Colonic mucosa (tissue), 4 donors: ENCODE results near the gene TUBB1. TPM values are rescaled to one million over a fixed set of nuclear protein-coding genes. Genes with fewer than 3 reads are reported as not detected.

ENCODE experiments used
- DNase-seq: peaks from one replicate; pipeline ENCODE4 v3.0.0-alpha.2; 2020
- H3K27ac ChIP-seq: fragments of 200-600 bp; one replicate; pipeline ENCODE4 v1.8.0; 2021
- H3K27me3 ChIP-seq: fragments of 200-600 bp; one replicate; pipeline ENCODE4 v1.8.0; 2021
- H3K36me3 ChIP-seq: fragments of 200-600 bp; one replicate; pipeline ENCODE4 v1.8.0; 2021
- H3K4me1 ChIP-seq: fragments of 200-600 bp; one replicate; pipeline ENCODE4 v1.8.0; 2021; ENCODE audit warnings: mild to moderate bottlenecking
- H3K4me3 ChIP-seq: fragments of 200-600 bp; one replicate; pipeline ENCODE4 v1.8.0; 2021
- H3K9ac ChIP-seq, 2 donors: one replicate each; pipeline ENCODE4 v1.7.0; 2013; ENCODE audit warnings: control low read depth in 2 of 2, low read depth in 2 of 2, low read length in 2 of 2
- H3K9me3 ChIP-seq: fragments of 200-600 bp; one replicate; pipeline ENCODE4 v1.8.0; 2021
- CTCF ChIP-seq: fragments of 200-600 bp; IDR thresholded peaks from one replicate; pipeline ENCODE4 v1.8.0; 2022; ENCODE audit warnings: antibody characterized with exemption, mild to moderate bottlenecking
- intact Hi-C: fragments of 100-400 bp; cut with DNase I; formaldehyde crosslinking; loops from one replicate; pipeline ENCODE4 v1.14.1; 2022
- total RNA-seq, 2 donors: library from RNA; stranded (reverse); fragmentation: NEBNext Ultra II Directional in 1 of 2; extraction: Animal tissue kit (Norgen Biotek cat#: 25700) in 1 of 2; gene quantifications; one replicate each; pipeline ENCODE4 v1.2.1, GENCODE V29; 2021
- donor health status: healthy.
- donor health status: DM: no; HTN: no; CAD: no.
- donor health status: DM: no; HTN: no; CAD: no.

TUBB1 gene
- total RNA-seq, 2 donors from 2014 or later = not detected

GRCh38 chr20:59074456-59074855, 55.2 kb downstream of the TUBB1 start:
- Histone ChIP-seq H3K27ac (no peak overlapping the region), H3K36me3 (no peaks in the 10 kb centered on the region), H3K9ac (no peak overlapping the region), H3K27me3 (no peaks in the 10 kb centered on the region), H3K4me1 (no peaks in the 10 kb centered on the region), H3K4me3 (no peak overlapping the region), H3K9me3 (no peaks in the 10 kb centered on the region)
- no peak for TF ChIP-seq CTCF
- intact Hi-C loops = no loop called here
- no peak for DNase-seq

GRCh38 chr20:59075934-59076508, 56.8 kb downstream of the TUBB1 start:
- no peak for DNase-seq
- H3K4me3 ChIP-seq = no peak overlapping the region
- no peaks in the 10 kb centered on the region for H3K27me3 ChIP-seq
- H3K9ac ChIP-seq = no peak overlapping the region
- intact Hi-C loops = loop anchor here (5.0 kb wide), 1 partner anchor 204 kb away; no protein-coding TSS in a partner anchor
- H3K4me1 ChIP-seq = no peaks in the 10 kb centered on the region
- H3K36me3 ChIP-seq = no peaks in the 10 kb centered on the region
- H3K27ac ChIP-seq = no peak overlapping the region
- no peaks in the 10 kb centered on the region for H3K9me3 ChIP-seq
- TF ChIP-seq CTCF = no peak

Other genes with a start within 250 kb of the TUBB1 start
- gene GNAS-AS1, start 168.5 kb upstream of the TUBB1 start, total RNA-seq = 1 to 10 TPM in 1 of 2 donors, under 1 TPM in 1; 0.88 to 1.7 TPM
- gene GNAS, start 166.7 kb upstream of the TUBB1 start, total RNA-seq = 100 to 1,000 TPM; 683 to 715 TPM
- gene NELFCD, start 38.2 kb upstream of the TUBB1 start, total RNA-seq = 10 to 100 TPM; 47.1 to 64.4 TPM
- gene CTSZ, start 12.2 kb upstream of the TUBB1 start, total RNA-seq = 100 to 1,000 TPM; 274 to 303 TPM
- gene ATP5F1E, start 12.9 kb downstream of the TUBB1 start, total RNA-seq = 10 to 100 TPM; 75.0 to 94.1 TPM
- 100 to 1,000 TPM; 138 to 141 TPM for gene PRELID3B, start 23.4 kb downstream of the TUBB1 start, total RNA-seq
- gene ZNF831, start 144.4 kb downstream of the TUBB1 start, total RNA-seq = under 1 TPM; 0.20 to 0.27 TPM